Esophagus squamous epithelium (tissue), 4 donors: ENCODE results near the gene VPS45.

ENCODE experiments used
- POLR2A ChIP-seq, 4 donors: fragments of 450-650 bp; IDR thresholded peaks; one replicate each; pipeline ENCODE4 v1.6.1; 2017; ENCODE audit warnings: antibody characterized with exemption in 4 of 4, mild to moderate bottlenecking in 4 of 4, moderate library complexity in 3 of 4
- TF ChIP-seq, protein P1 (sequence below), 6 experiments: fragments of 450-650 bp in 4 of 6; fragments of 200-600 bp in 2 of 6; sonication (generic) in 2 of 6; IDR thresholded peaks; one replicate each; pipeline ENCODE4 v1.5.1; 2016 to 2019; ENCODE audit warnings: antibody characterized with exemption in 6 of 6, mild to moderate bottlenecking in 4 of 6, moderate library complexity in 4 of 6

DNA sequence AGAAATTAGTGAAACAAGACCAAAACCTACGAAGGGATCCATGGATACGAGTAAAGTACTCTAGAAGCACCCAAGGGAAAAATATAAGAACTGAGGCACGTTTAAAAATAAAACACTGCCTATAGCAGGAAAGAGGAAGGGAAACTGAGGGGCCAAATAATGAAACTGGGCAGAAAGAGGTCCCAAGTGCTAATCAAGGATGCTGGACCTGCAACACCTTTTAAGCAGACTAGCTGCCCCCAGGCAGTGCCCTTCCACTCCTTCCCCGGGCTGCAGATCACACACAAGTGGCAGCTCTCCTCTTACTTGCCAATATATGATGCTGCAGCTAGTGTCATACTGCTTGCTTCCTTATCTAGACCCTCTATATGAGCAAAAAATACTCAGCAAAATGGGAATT lies 49.4 kb upstream of the VPS45 start:
- TF ChIP-seq, protein P1, sequence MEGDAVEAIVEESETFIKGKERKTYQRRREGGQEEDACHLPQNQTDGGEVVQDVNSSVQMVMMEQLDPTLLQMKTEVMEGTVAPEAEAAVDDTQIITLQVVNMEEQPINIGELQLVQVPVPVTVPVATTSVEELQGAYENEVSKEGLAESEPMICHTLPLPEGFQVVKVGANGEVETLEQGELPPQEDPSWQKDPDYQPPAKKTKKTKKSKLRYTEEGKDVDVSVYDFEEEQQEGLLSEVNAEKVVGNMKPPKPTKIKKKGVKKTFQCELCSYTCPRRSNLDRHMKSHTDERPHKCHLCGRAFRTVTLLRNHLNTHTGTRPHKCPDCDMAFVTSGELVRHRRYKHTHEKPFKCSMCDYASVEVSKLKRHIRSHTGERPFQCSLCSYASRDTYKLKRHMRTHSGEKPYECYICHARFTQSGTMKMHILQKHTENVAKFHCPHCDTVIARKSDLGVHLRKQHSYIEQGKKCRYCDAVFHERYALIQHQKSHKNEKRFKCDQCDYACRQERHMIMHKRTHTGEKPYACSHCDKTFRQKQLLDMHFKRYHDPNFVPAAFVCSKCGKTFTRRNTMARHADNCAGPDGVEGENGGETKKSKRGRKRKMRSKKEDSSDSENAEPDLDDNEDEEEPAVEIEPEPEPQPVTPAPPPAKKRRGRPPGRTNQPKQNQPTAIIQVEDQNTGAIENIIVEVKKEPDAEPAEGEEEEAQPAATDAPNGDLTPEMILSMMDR (IDR thresholded peaks at IDR 0.05) = no peak
- no peak for TF ChIP-seq POLR2A (IDR thresholded peaks at IDR 0.05)
